Stomach (tissue), 4 donors: ENCODE data around the gene BRPF1.

ENCODE experiments used
- CTCF ChIP-seq, 7 experiments: fragments of 450-650 bp in 4 of 7; fragments of 200-600 bp in 3 of 7; sonication (generic) in 3 of 7; IDR thresholded peaks; one replicate each; pipeline ENCODE4 v1.5.1; 2016 to 2019; ENCODE audit warnings: antibody characterized with exemption in 7 of 7, control low read depth in 2 of 7, mild to moderate bottlenecking in 1 of 7
- POLR2A ChIP-seq, 4 donors: fragments of 450-650 bp; IDR thresholded peaks; one replicate each; pipeline ENCODE4 v1.6.1; 2016; ENCODE audit warnings: antibody characterized with exemption in 4 of 4, control low read depth in 2 of 4, mild to moderate bottlenecking in 1 of 4, moderate library complexity in 1 of 4

DNA sequence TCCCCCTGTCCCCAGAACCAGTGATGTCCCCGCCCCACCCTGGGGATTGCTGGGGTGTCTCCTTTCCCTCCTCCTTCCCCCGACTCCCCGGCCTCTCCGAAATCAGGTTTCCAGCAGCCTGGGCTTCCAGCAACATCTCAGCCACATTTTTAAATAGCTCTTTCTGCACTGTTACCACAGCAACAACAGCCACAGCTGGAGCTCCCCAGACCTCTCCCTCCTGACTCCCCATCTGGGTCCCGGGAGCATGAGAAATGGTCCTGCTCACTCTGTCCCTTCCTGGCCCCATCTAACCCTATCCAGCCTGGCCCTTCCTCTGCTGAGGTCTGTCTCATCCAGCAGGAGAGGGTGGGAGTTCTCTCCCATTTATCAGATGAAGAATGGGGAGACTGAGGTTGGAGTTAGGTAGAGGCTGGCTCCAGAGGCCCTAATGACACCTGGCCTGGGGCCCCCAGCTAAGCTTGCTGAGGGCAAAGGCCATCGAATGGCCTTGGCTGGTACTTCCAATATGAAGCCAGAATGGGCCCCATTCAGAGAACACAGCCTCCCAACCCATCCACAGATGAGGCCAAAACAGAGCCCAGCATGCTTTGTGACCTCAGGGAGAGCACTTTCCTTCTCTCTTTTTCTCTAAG is 36.7 kb downstream of the BRPF1 start:
- TF ChIP-seq CTCF (IDR thresholded peaks at IDR 0.05) (no peak), POLR2A (IDR thresholded peaks at IDR 0.05) (no peak)
